ENCODE results near the gene ABCA2.

DNA sequence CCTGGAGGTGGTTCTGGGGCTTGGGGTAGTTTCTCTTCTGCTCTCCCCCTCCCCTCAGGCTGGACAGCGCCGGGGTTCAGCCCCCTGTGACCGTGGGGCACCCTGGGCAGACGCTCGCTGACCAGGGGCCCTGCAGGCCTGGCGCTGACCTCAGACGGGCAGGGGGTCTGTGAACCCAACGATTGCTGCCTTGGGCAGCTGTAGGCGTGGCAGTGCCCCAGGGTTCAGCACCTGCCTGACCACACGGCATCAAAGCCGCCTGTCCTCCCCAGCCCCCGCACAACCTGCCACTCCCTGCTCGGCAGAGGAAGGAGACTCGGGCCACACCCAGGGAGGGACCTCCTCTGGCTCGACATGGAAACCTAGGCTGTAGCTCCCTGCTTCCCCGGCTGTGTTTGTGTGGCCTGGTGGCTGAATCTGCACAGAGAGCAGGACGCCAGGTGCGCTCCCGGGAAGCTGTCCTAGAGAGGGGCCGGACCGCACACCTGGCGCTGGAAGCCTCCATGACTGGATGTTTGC, 63.8 kb downstream of the ABCA2 start:
- no peak for TF ChIP-seq EZH2 (IDR thresholded peaks at IDR 0.05; ENCODE audit: borderline replicate concordance, low read length)
- TF ChIP-seq, protein P1, sequence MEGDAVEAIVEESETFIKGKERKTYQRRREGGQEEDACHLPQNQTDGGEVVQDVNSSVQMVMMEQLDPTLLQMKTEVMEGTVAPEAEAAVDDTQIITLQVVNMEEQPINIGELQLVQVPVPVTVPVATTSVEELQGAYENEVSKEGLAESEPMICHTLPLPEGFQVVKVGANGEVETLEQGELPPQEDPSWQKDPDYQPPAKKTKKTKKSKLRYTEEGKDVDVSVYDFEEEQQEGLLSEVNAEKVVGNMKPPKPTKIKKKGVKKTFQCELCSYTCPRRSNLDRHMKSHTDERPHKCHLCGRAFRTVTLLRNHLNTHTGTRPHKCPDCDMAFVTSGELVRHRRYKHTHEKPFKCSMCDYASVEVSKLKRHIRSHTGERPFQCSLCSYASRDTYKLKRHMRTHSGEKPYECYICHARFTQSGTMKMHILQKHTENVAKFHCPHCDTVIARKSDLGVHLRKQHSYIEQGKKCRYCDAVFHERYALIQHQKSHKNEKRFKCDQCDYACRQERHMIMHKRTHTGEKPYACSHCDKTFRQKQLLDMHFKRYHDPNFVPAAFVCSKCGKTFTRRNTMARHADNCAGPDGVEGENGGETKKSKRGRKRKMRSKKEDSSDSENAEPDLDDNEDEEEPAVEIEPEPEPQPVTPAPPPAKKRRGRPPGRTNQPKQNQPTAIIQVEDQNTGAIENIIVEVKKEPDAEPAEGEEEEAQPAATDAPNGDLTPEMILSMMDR (IDR thresholded peaks at IDR 0.05; ENCODE audit: low read length) = no peak
